ENCODE data around the gene CGB3. TPM values are rescaled to one million over a fixed set of nuclear protein-coding genes. Genes with fewer than 3 reads are reported as not detected.
A peak's percentile ranks its signal among the peaks of the same experiment; 100 is the strongest.

The CGB3 gene
- polyA plus RNA-seq, 6 donors from 2014 or later: not detected

DNA sequence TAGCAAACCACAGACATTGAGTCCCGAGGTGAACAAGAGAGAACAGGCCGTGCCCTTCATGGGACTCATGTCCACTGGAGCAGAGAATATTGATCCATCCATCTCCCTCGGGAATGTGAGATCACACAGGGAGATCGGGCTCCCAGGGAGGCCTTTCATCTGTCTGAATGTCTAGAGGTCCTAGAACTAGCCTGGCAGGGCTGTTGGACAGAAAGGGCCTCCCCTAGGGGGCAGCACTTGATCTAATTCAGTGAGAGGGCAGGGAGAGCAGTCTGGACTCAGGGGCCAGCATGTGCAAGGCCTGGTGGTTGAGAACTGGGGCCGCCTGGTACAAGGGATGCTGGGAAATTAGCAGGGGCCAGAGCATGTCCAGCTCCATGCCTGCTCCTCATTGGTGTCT, 26.2 kb downstream of the CGB3 start:
- Mint-ChIP-seq H3K27ac (peak overlapping the region in 1 of 6 donors; percentile 21), H3K4me1 (peaks cover 25 to 43% (median 28%) of the 10 kb centered on the region in 3 donors), H3K4me3 (peak overlapping the region in 2 of 8 donors; percentile 15 to 40), H3K9me3 (peaks cover 0 to 2% (median 0%) of the 10 kb centered on the region in 7 donors), H3K27me3 (no peaks in the 10 kb centered on the region), H3K36me3 (no peaks in the 10 kb centered on the region)
- ATAC-seq (ENCODE audit: low read depth in 2 of 2) (no peak), DNase-seq (no peak)

DNA sequence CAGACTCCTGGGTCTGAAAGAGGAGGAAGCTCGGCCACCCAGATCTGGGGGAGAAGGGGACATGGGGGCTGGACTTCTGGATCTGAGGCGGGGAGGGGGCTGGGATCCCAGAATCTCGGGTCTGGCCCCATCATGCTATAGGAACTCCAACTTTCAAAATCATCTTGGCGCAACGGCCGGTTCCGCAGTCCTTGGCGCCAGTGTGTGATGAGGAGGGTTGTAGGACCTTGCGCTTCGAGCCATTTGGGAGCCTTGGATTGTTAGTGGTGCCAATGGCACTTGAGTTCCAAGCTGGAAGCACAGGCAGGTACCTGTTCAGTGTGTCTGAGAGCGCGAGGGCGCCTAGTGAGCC, 30.1 kb downstream of the CGB3 start:
- Mint-ChIP-seq H3K27me3 (no peaks in the 10 kb centered on the region), H3K27ac (peak overlapping the region; percentile 93 to 99 (median 98)), H3K4me3 (peak overlapping the region; percentile 89 to 100 (median 96)), H3K36me3 (peaks cover 0 to 3% of the 10 kb centered on the region in 2 donors), H3K9me3 (peaks cover 0 to 2% (median 0%) of the 10 kb centered on the region in 7 donors), H3K4me1 (peaks cover 39 to 49% (median 47%) of the 10 kb centered on the region in 3 donors)
- DNase-seq: no peak
- ATAC-seq (ENCODE audit: low read depth in 2 of 2): no peak

DNA sequence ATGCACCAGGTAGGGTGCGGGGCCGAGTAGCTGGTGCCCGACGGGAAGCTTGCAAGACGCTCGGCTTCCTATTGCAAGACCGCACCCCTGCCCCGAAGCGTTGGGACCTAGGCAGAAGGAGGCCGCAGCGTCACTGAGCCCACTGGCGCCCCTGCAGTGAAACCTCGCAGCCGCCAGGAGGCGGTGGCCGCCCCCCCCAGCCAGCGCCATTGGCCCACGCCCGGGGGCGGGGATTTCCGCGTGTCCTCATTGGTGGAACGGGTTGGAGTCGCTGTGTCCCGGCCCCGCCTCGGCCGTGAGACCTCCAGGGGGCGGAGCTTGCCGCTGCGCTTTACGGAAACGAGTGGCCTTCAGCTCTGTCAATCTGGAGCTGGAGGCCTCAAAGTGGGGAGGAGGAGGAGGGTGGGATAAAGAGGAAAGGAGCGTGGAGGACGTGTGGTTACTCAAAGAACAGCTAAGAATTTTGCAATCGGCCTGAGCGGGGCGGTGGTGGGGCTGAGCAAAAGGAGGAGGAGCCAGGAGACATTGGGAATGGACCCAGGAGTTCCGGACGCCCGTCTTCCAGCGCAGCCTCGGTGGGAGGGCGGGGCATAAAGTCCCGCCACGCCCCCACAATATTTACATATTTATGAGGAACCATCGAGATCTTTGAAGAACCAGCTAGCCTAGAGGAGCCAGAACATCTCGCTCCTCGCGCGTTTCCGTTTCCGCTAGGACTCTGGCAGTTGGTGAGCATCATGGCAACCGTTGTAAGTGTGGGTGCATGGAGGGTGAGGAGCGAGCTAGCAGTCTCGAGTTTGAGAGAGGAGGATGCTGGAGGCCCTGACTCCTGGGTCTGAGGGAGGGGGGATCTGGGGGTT, 30.7 kb downstream of the CGB3 start, which contains the start of the genes GYS1 and RUVBL2:
TSS of gene GYS1 (minus strand) at position 135 of the 860 bp plus-strand sequence. CDS start 197 bp downstream, outside the sequence.
TSS of gene RUVBL2 (plus strand) at position 713 of the 860 bp plus-strand sequence. CDS start at position 738, 25 bp downstream.
- peak; percentile 99 for DNase-seq
- H3K4me1 Mint-ChIP-seq: peaks cover 39 to 49% (median 46%) of the 10 kb centered on the region in 3 donors

DNA sequence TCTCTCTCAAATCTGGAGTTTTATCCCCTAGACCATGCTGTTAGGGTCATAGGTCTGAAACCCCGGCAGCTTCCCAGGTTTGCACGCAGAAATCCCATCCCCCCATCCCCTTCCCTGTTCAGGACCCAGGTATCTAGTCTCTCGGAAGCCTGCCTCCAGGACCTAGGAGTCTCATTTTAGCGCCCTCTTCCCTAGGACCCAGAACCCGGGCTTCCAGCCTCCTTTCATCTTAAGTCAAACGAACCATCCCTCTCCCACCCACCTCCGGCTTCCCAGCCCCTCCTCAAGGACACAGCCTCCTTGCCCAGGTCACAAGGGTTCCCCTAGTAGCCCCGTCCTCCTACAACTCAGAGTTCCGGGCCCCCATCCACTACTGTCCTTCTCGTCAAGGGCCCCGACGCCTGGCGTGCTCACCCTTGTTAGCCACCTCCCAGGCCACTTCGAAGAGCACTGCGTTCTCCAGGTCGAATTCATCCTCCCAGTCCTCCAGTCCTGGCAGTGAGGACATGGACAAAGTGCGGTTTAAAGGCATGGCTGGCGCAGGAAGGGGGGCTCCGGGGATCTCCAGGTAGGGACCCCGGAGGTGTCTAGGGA, 31.5 kb downstream of the CGB3 start:
- no peak for ATAC-seq (ENCODE audit: low read depth in 2 of 2)
- Mint-ChIP-seq H3K27ac (peak overlapping the region; percentile 33 to 99 (median 89)), H3K4me1 (peaks cover 34 to 48% (median 41%) of the 10 kb centered on the region in 3 donors), H3K9me3 (peaks cover 0 to 2% (median 0%) of the 10 kb centered on the region in 7 donors), H3K27me3 (no peaks in the 10 kb centered on the region), H3K36me3 (peaks cover 9 to 17% of the 10 kb centered on the region in 2 donors), H3K4me3 (peak overlapping the region; percentile 89 to 100 (median 96))
- no peak for DNase-seq

More for the DNA sequence above, 30.7 kb downstream of the CGB3 start, which contains the start of the genes GYS1 and RUVBL2:
- ATAC-seq (ENCODE audit: low read depth in 2 of 2): peak; percentile 89 to 90
- Mint-ChIP-seq H3K27me3 (no peaks in the 10 kb centered on the region), H3K27ac (peak within 1 kb of the TSS; percentile 93 to 99 (median 98)), H3K9me3 (peaks cover 0 to 2% (median 0%) of the 10 kb centered on the region in 7 donors), H3K4me3 (peak within 1 kb of the TSS; percentile 89 to 100 (median 96)), H3K36me3 (peaks cover 6 to 9% of the 10 kb centered on the region in 2 donors)

DNA sequence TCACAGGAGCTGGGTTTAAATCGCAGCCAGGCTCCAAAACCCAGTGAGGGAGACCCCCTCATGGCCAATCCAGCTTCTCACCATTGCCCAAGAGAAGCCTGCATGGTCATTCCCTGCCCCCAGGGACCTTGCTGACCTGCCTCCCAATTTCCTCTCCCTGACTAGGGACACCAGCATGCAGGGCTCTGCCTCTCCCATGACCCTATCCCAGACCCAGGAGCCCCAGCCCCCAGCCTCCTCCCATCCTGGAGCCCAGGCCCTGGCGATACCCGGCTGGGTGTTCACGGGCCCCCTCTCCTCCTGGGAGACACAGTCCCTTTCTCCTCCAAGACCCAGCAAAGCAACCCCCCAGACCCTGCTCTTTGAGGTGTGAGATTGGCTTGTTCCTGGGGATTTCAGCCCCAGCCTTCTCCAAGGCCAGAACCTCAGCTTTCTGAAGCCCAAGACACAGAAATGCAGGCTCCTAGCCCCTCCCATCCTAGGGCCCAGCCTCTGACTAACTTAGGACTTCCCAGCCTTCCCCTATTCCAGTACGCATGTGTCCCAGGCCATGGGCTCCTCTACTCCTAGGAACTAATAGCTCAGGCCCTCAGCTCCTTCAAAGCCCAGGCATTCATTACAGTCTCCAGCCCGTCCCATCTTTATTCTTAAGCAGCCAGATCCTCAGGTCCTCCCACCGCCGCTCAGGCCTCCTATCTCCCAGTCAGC, 32.1 kb downstream of the CGB3 start:
- Mint-ChIP-seq H3K4me3 (peak overlapping the region; percentile 89 to 100 (median 96)), H3K4me1 (peaks cover 36 to 50% (median 37%) of the 10 kb centered on the region in 3 donors), H3K27ac (peak overlapping the region in 4 of 6 donors; percentile 20 to 97 (median 89)), H3K9me3 (peaks cover 0 to 2% (median 0%) of the 10 kb centered on the region in 7 donors), H3K27me3 (no peaks in the 10 kb centered on the region), H3K36me3 (peaks cover 9 to 17% of the 10 kb centered on the region in 2 donors)
- ATAC-seq (ENCODE audit: low read depth in 2 of 2) (no peak), DNase-seq (no peak)

DNA sequence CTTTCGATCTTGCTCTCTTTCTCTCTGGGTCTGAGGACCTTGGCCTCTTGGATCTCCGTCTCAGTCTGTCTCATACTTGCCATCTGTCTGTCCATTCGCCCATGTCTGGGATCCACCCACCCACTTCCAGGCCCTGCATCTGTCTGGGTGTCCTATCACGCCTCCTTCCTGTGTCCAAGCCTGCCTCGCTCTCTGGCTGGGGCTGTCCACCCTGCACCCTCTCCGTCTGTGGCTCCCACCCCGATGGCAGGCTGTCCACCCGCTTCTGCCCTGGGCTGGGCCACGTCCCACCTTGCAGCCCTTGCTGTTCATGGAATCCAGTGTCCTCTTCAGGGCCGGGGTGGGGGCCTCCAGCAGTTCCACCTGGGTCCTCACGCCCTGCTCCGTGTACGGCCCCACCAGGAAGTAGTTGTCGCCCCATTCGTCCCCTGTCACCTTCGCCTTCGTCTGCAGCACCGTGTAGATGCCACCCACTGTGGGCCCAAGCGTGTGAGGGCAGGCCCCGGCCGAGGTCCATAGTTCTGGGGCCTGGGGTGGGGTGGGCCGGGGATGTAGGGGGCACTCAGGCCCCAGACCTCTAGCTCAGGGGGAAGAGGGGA, 33.0 kb downstream of the CGB3 start:
- no peaks in the 10 kb centered on the region for H3K27me3 Mint-ChIP-seq
- H3K4me1 Mint-ChIP-seq: peaks cover 32 to 48% (median 37%) of the 10 kb centered on the region in 3 donors
- H3K27ac Mint-ChIP-seq: peak overlapping the region in 3 of 6 donors; percentile 15 to 57 (median 42)
- H3K9me3 Mint-ChIP-seq: peaks cover 0 to 2% (median 0%) of the 10 kb centered on the region in 7 donors
- no peak for DNase-seq
- H3K4me3 Mint-ChIP-seq: peak overlapping the region in 2 of 8 donors; percentile 24 to 28
- ATAC-seq (ENCODE audit: low read depth in 2 of 2): no peak
- H3K36me3 Mint-ChIP-seq: peaks cover 9 to 17% of the 10 kb centered on the region in 2 donors

DNA sequence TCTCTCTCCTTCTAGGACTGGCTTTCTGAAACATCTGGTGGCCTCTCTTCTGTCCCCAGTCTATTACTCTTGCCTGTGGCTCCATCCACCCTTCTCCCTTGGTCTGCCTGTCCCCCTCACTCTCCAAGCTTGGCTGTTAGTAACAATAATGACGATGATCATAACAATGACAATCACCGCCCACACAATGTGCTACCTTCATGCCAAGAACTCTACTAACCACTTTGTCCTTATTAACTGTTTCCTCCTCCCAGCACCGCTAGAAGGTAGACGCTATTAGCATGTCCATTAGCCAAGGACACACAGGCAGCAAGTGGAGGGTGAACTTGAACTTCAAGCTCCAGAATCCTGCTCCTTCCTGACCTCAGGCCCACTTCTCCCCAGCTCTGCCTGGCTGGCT, 33.7 kb downstream of the CGB3 start:
- H3K27ac Mint-ChIP-seq: peak overlapping the region in 1 of 6 donors; percentile 86
- peaks cover 0 to 2% (median 0%) of the 10 kb centered on the region in 7 donors for H3K9me3 Mint-ChIP-seq
- H3K4me3 Mint-ChIP-seq: peak overlapping the region in 2 of 8 donors; percentile 6 to 57
- no peak for ATAC-seq (ENCODE audit: low read depth in 2 of 2)
- H3K27me3 Mint-ChIP-seq: no peaks in the 10 kb centered on the region
- peaks cover 31 to 48% (median 37%) of the 10 kb centered on the region in 3 donors for H3K4me1 Mint-ChIP-seq
- H3K36me3 Mint-ChIP-seq: peaks cover 9 to 17% of the 10 kb centered on the region in 2 donors
- no peak for DNase-seq

DNA sequence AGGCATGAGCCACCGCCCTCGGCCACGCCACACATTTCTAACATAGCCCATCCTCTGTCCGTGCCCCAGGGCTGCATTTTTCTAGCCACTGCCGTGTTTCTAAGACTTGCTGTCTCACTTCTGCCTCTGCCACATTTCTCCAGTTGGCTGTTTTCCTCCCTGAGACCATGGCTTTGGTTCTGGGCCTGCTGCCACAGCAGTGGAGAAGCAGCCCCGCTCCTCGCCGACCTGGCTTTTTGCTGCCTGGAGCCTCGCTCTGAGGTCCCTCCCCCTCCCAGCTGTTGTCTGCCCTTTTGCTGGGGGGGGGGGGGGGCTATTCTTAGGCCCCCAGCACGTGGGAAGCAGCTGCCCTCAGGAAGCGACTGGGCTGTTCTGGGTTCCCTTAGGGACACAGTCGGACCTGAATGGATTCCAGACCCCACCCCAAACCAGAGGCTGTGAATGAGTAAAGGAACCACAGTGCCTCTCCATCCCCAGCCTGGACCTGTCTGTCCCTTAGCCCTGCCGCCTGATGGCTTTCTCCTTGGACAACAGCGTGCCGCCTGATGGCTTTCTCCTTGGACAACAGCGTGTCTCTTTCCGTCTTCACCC, 34.3 kb downstream of the CGB3 start:
- Mint-ChIP-seq H3K4me1 (peaks cover 25 to 42% (median 32%) of the 10 kb centered on the region in 3 donors), H3K9me3 (peaks cover 0 to 2% (median 0%) of the 10 kb centered on the region in 7 donors), H3K27me3 (no peaks in the 10 kb centered on the region), H3K27ac (peak overlapping the region in 2 of 6 donors; percentile 65 to 87), H3K36me3 (peaks cover 9 to 17% of the 10 kb centered on the region in 2 donors), H3K4me3 (peak overlapping the region in 2 of 8 donors; percentile 3 to 57)
- DNase-seq: no peak
- ATAC-seq (ENCODE audit: low read depth in 2 of 2): no peak

DNA sequence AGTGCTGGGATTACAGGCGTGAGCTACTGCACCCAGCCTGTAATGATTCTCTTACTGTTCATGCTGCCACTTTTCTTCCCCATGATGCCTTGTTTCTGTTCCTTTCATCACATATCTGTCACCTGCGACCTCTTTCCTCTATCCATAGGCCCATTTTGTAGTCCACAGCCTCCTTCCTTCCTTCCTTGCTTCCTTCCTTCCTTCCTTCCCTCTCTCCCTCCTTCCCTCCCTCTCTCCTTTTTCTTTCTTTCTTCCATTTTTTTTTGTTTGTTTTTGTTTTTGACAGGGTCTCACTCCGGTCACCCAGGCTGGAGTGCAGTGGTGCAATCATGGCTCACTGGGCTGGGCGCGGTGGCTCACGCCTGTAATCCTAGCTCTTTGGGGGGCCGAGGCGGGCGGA, 35.3 kb downstream of the CGB3 start:
- peak overlapping the region in 1 of 6 donors; percentile 70 for H3K27ac Mint-ChIP-seq
- H3K9me3 Mint-ChIP-seq: peaks cover 0 to 2% (median 0%) of the 10 kb centered on the region in 7 donors
- H3K4me1 Mint-ChIP-seq: peaks cover 19 to 36% (median 24%) of the 10 kb centered on the region in 3 donors
- peaks cover 9 to 17% of the 10 kb centered on the region in 2 donors for H3K36me3 Mint-ChIP-seq
- DNase-seq (no peak), ATAC-seq (ENCODE audit: low read depth in 2 of 2) (no peak)
- H3K27me3 Mint-ChIP-seq: no peaks in the 10 kb centered on the region
- peak overlapping the region in 1 of 8 donors; percentile 71 for H3K4me3 Mint-ChIP-seq

DNA sequence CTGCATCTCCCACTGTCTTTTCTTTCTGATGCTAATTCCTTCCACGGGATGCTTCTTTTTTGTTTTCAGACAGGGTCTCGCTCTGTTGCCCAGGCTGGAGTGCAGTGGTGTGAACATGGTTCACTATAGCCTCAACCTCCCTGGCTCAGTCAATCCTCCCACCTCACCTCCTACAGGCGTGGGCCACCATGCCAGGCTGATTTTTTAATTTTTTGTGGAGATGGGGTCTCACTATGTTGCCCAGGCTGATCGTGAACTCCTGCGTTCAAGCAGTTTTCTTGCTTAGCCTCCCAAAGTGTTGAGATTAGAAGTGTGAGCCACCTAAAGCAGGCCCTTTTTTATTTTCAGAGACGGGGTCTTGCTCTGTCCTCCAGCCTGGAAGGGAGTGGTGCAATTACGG, 35.8 kb downstream of the CGB3 start:
- peaks cover 9 to 17% of the 10 kb centered on the region in 2 donors for H3K36me3 Mint-ChIP-seq
- H3K4me3 Mint-ChIP-seq: no peak overlapping the region
- ATAC-seq (ENCODE audit: low read depth in 2 of 2): no peak
- peaks cover 14 to 34% (median 21%) of the 10 kb centered on the region in 3 donors for H3K4me1 Mint-ChIP-seq
- no peak for DNase-seq
- no peak overlapping the region for H3K27ac Mint-ChIP-seq
- no peaks in the 10 kb centered on the region for H3K9me3 Mint-ChIP-seq
- H3K27me3 Mint-ChIP-seq: no peaks in the 10 kb centered on the region

DNA sequence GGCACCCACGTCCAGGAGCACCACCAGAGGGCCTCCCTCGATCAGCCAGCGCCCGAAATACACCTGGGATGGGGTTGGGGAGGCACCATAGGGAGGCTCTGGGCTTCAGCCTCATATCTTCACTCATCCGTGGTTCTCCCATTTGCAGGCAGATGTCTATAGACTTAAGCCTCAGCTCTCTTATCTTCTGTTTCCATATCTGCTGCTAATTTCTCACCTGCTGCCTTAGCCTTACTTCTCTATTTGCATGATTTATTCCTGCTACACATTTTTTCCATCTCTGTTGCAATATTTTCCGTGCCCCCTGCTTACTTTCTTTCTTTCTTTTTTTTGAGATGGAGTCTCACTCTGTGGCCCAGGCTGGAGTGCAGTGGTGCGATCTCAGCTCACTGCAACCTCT, 36.8 kb downstream of the CGB3 start:
- no peak for ATAC-seq (ENCODE audit: low read depth in 2 of 2)

DNA sequence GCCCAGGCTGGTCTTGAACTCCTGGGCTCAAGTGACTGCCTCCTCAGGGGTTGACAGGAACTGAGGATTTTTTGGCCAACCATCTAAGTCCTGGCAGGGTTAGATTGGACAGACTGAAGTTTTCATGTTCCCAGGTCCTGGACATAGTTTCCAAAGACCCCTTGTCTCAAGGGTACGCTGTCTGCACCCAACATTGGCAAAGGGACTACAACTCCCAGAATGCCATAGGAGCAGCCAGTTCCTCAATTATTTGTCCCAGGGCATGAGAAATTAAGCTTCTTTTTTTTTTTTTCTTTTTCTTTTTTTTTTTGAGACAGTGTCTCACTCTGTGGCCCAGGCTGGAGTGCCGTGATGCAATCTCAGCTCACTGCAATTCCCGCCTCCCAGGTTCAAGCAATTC, 37.9 kb downstream of the CGB3 start:
- peaks cover 9 to 17% of the 10 kb centered on the region in 2 donors for H3K36me3 Mint-ChIP-seq

More for the DNA sequence above, 36.8 kb downstream of the CGB3 start:
- H3K4me1 Mint-ChIP-seq: peaks cover 6 to 30% (median 16%) of the 10 kb centered on the region in 3 donors
- peaks cover 9 to 17% of the 10 kb centered on the region in 2 donors for H3K36me3 Mint-ChIP-seq
- DNase-seq: no peak
- no peak overlapping the region for H3K4me3 Mint-ChIP-seq
- no peaks in the 10 kb centered on the region for H3K9me3 Mint-ChIP-seq
- no peaks in the 10 kb centered on the region for H3K27me3 Mint-ChIP-seq
- H3K27ac Mint-ChIP-seq: peak overlapping the region in 1 of 6 donors; percentile 68

More for the DNA sequence above, 37.9 kb downstream of the CGB3 start:
- Mint-ChIP-seq H3K4me3 (no peak overlapping the region), H3K4me1 (peaks cover 0 to 23% (median 14%) of the 10 kb centered on the region in 3 donors), H3K27ac (no peak overlapping the region), H3K27me3 (no peaks in the 10 kb centered on the region), H3K9me3 (no peaks in the 10 kb centered on the region)
- DNase-seq (no peak), ATAC-seq (ENCODE audit: low read depth in 2 of 2) (no peak)
